Loucy (cell line): ENCODE results near the gene H2AZ2.

Experiments used
- CTCF ChIP-seq: fragments of 200-600 bp; sonication (generic); conservative IDR thresholded peaks from 2 replicates; pipeline ENCODE4 v1.5.1; 2014; ENCODE audit warnings: mild to moderate bottlenecking, antibody characterized with exemption, low read length
- EZH2phosphoT487 ChIP-seq: fragments of 200-600 bp; IDR thresholded peaks from 2 replicates; pipeline ENCODE4 v1.6.1; 2018; ENCODE audit warnings: antibody characterized with exemption, mild to moderate bottlenecking, moderate library complexity, borderline replicate concordance

- TF ChIP-seq CTCF (no peak), EZH2phosphoT487 (no peak)
These were observed 35.0 kb upstream of the H2AZ2 start for GRCh38 chr7:44882899-44883298.
